Vagina (tissue), 2 donors: ENCODE results near the gene AICDA. TPM values are rescaled to one million over a fixed set of nuclear protein-coding genes. Genes with fewer than 3 reads are reported as not detected.

Experiments
- DNase-seq, 2 donors: peaks; one replicate each; pipeline ENCODE4 v3.0.0-alpha.2; 2017; ENCODE audit errors: extremely low spot score in 2 of 2
- H3K27ac ChIP-seq: fragments of 200-600 bp; sonication (generic); one replicate; pipeline ENCODE4 v1.5.1; 2019
- H3K27me3 ChIP-seq: fragments of 200-600 bp; sonication (generic); one replicate; pipeline ENCODE4 v1.5.1; 2019
- H3K36me3 ChIP-seq, 2 donors: fragments of 200-600 bp; sonication (generic); one replicate each; pipeline ENCODE4 v1.5.1; 2017 to 2019
- H3K4me1 ChIP-seq: fragments of 200-600 bp; sonication (generic); one replicate; pipeline ENCODE4 v1.5.1; 2019
- H3K4me3 ChIP-seq, 2 donors: fragments of 200-600 bp; sonication (generic); 1 replicate in 1 of 2; 2 replicates in 1 of 2; pipeline ENCODE4 v1.5.1; 2016 to 2019
- H3K9me3 ChIP-seq: fragments of 200-600 bp; sonication (generic); one replicate; pipeline ENCODE4 v1.5.1; 2019
- POLR2A ChIP-seq, 2 donors: fragments of 450-650 bp; IDR thresholded peaks; one replicate each; pipeline ENCODE4 v1.6.1; 2017; ENCODE audit warnings: antibody characterized with exemption in 2 of 2, mild to moderate bottlenecking in 2 of 2, moderate library complexity in 2 of 2
- POLR2AphosphoS5 ChIP-seq, 2 donors: sonication (generic); formaldehyde crosslinking; IDR thresholded peaks; one replicate each; pipeline ENCODE4 v1.9.0; 2017; ENCODE audit warnings: antibody characterized with exemption in 2 of 2, mild to moderate bottlenecking in 2 of 2, low read depth in 1 of 2; ENCODE audit not compliant: insufficient read depth in 1 of 2
- intact Hi-C: fragments of 100-400 bp; cut with DNase I; formaldehyde crosslinking; loops from one replicate; pipeline ENCODE4 v1.15.1; 2023
- small RNA-seq: library from RNA; depleted of rRNA; stranded (forward); fragments of <200 nt; gene quantifications from one replicate; pipeline ENCODE3, GENCODE V24; 2016
- total RNA-seq: library from RNA; depleted of rRNA; stranded (reverse); fragments of >200 nt; gene quantifications from one replicate; pipeline ENCODE4 v1.2.3, GENCODE V29; 2016
- TF ChIP-seq, protein P1 (sequence below), 3 experiments: fragments of 450-650 bp in 2 of 3; fragments of 200-600 bp in 1 of 3; sonication (generic) in 1 of 3; IDR thresholded peaks; one replicate each; pipeline ENCODE4 v1.5.1; 2017 to 2019; ENCODE audit warnings: antibody characterized with exemption in 3 of 3, mild to moderate bottlenecking in 2 of 3, moderate library complexity in 2 of 3

The AICDA gene
- total RNA-seq, 1 donor from 2014 or later: not detected

DNA sequence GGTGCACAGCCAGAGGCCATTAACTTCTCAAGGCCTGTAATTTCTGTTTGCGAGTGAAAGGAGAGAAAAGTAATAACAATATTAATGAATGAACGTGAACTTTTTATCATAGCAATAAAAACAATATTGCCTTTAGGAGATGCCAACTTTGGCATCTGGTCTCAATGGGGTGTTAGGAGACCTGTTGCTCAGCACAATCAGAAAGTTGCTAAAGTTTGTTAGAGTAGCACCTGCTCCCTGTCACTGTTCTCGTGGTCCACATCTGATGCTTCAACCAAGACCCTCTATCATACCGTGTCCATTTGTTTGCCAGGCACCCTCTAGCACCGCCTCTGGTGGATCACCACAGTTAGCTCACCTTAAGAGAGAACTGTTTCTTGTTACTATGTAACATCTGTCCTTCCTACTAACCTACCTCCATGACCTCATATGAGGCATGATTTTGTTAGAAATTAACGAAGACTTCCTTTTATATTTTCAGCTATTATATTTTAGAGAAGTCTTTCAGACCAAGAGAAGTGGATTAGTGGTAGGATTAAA, 59.5 kb downstream of the AICDA start:
- Histone ChIP-seq H3K4me3 (no peak overlapping the region), H3K36me3 (no peaks in the 10 kb centered on the region), H3K4me1 (no peaks in the 10 kb centered on the region), H3K27ac (no peak overlapping the region), H3K9me3 (no peaks in the 10 kb centered on the region), H3K27me3 (no peaks in the 10 kb centered on the region)
- TF ChIP-seq POLR2A (IDR thresholded peaks at IDR 0.05) (no peak), POLR2AphosphoS5 (IDR thresholded peaks at IDR 0.05; ENCODE audit: insufficient read depth in 1 of 2, low read depth in 1 of 2) (no peak)
- TF ChIP-seq, protein P1, sequence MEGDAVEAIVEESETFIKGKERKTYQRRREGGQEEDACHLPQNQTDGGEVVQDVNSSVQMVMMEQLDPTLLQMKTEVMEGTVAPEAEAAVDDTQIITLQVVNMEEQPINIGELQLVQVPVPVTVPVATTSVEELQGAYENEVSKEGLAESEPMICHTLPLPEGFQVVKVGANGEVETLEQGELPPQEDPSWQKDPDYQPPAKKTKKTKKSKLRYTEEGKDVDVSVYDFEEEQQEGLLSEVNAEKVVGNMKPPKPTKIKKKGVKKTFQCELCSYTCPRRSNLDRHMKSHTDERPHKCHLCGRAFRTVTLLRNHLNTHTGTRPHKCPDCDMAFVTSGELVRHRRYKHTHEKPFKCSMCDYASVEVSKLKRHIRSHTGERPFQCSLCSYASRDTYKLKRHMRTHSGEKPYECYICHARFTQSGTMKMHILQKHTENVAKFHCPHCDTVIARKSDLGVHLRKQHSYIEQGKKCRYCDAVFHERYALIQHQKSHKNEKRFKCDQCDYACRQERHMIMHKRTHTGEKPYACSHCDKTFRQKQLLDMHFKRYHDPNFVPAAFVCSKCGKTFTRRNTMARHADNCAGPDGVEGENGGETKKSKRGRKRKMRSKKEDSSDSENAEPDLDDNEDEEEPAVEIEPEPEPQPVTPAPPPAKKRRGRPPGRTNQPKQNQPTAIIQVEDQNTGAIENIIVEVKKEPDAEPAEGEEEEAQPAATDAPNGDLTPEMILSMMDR (IDR thresholded peaks at IDR 0.05): no peak
- intact Hi-C loops: no loop called here
- no peak for DNase-seq

Small RNAs within 50 kb of the gene (small RNA-seq; reads per million reads assigned to genes)
- gene RF00019 (not detected), gene RF00564 (not detected)

Other genes with a start within 250 kb of the AICDA start
- gene CLEC6A, start 156.9 kb downstream of the AICDA start, total RNA-seq: not detected
- gene CLEC4D, start 99.4 kb downstream of the AICDA start, total RNA-seq: not detected
- not detected for gene CLEC4E, start 72.0 kb downstream of the AICDA start, total RNA-seq
- 159 TPM for gene MFAP5, start 50.0 kb upstream of the AICDA start, total RNA-seq
- 44.7 TPM for gene RIMKLB, start 85.1 kb upstream of the AICDA start, total RNA-seq
- gene A2ML1, start 209.8 kb upstream of the AICDA start, total RNA-seq: 194 TPM